Vagina (tissue), 2 donors: ENCODE data around the gene CEBPG. TPM values are rescaled to one million over a fixed set of nuclear protein-coding genes. Genes with fewer than 3 reads are reported as not detected.
A peak's percentile ranks its signal among the peaks of the same experiment; 100 is the strongest.

Source experiments
- DNase-seq, 2 donors: peaks; one replicate each; pipeline ENCODE4 v3.0.0-alpha.2; 2017; ENCODE audit errors: extremely low spot score in 2 of 2
- H3K27ac ChIP-seq: fragments of 200-600 bp; sonication (generic); one replicate; pipeline ENCODE4 v1.5.1; 2019
- H3K27me3 ChIP-seq: fragments of 200-600 bp; sonication (generic); one replicate; pipeline ENCODE4 v1.5.1; 2019
- H3K36me3 ChIP-seq, 2 donors: fragments of 200-600 bp; sonication (generic); one replicate each; pipeline ENCODE4 v1.5.1; 2017 to 2019
- H3K4me1 ChIP-seq: fragments of 200-600 bp; sonication (generic); one replicate; pipeline ENCODE4 v1.5.1; 2019
- H3K4me3 ChIP-seq, 2 donors: fragments of 200-600 bp; sonication (generic); 1 replicate in 1 of 2; 2 replicates in 1 of 2; pipeline ENCODE4 v1.5.1; 2016 to 2019
- H3K9me3 ChIP-seq: fragments of 200-600 bp; sonication (generic); one replicate; pipeline ENCODE4 v1.5.1; 2019
- CTCF ChIP-seq, 3 experiments: fragments of 450-650 bp in 2 of 3; fragments of 200-600 bp in 1 of 3; sonication (generic) in 1 of 3; IDR thresholded peaks; one replicate each; pipeline ENCODE4 v1.5.1; 2017 to 2019; ENCODE audit warnings: antibody characterized with exemption in 3 of 3, mild to moderate bottlenecking in 2 of 3, moderate library complexity in 2 of 3
- POLR2A ChIP-seq, 2 donors: fragments of 450-650 bp; IDR thresholded peaks; one replicate each; pipeline ENCODE4 v1.6.1; 2017; ENCODE audit warnings: antibody characterized with exemption in 2 of 2, mild to moderate bottlenecking in 2 of 2, moderate library complexity in 2 of 2
- POLR2AphosphoS5 ChIP-seq, 2 donors: sonication (generic); formaldehyde crosslinking; IDR thresholded peaks; one replicate each; pipeline ENCODE4 v1.9.0; 2017; ENCODE audit warnings: antibody characterized with exemption in 2 of 2, mild to moderate bottlenecking in 2 of 2, low read depth in 1 of 2; ENCODE audit not compliant: insufficient read depth in 1 of 2
- intact Hi-C: fragments of 100-400 bp; cut with DNase I; formaldehyde crosslinking; loops from one replicate; pipeline ENCODE4 v1.15.1; 2023
- total RNA-seq: library from RNA; depleted of rRNA; stranded (reverse); fragments of >200 nt; gene quantifications from one replicate; pipeline ENCODE4 v1.2.3, GENCODE V29; 2016

Gene CEBPG
- total RNA-seq, 1 donor from 2014 or later = 20.9 TPM

GRCh38 chr19:33387351-33388230, 14.1 kb downstream of the CEBPG start:
- Histone ChIP-seq H3K27me3 (no peaks in the 10 kb centered on the region), H3K36me3 (peaks cover 0 to 10% of the 10 kb centered on the region in 2 donors), H3K9me3 (no peaks in the 10 kb centered on the region), H3K4me3 (no peak overlapping the region), H3K4me1 (peaks cover 52% of the 10 kb centered on the region), H3K27ac (no peak overlapping the region)
- TF ChIP-seq POLR2AphosphoS5 (IDR thresholded peaks at IDR 0.05; ENCODE audit: insufficient read depth in 1 of 2, low read depth in 1 of 2) (no peak), POLR2A (IDR thresholded peaks at IDR 0.05) (no peak), CTCF (IDR thresholded peaks at IDR 0.05) (no peak)
- DNase-seq = no peak
- intact Hi-C loops = loop anchor here (5.0 kb wide), 1 partner anchor 85 kb away; the partner anchor contains the start of gene CEBPA

GRCh38 chr19:33388231-33388724, 14.8 kb downstream of the CEBPG start:
- DNase-seq = no peak
- TF ChIP-seq POLR2A (IDR thresholded peaks at IDR 0.05) (no peak), CTCF (IDR thresholded peaks at IDR 0.05) (no peak), POLR2AphosphoS5 (IDR thresholded peaks at IDR 0.05; ENCODE audit: insufficient read depth in 1 of 2, low read depth in 1 of 2) (peak in 1 of 2 donors; percentile 11)
- Histone ChIP-seq H3K4me3 (no peak overlapping the region), H3K36me3 (peaks cover 0 to 10% of the 10 kb centered on the region in 2 donors), H3K4me1 (peaks cover 57% of the 10 kb centered on the region), H3K27me3 (no peaks in the 10 kb centered on the region), H3K27ac (peak overlapping the region; percentile 69), H3K9me3 (no peaks in the 10 kb centered on the region)
- intact Hi-C loops = loop anchor here (5.0 kb wide), 1 partner anchor 86 kb away; the partner anchor contains the start of gene CEBPA

- intact Hi-C loops = loop anchor here (5.0 kb wide), 1 partner anchor 87 kb away; the partner anchor contains the start of gene CEBPA
- Histone ChIP-seq H3K4me3 (no peak overlapping the region), H3K9me3 (no peaks in the 10 kb centered on the region), H3K36me3 (peaks cover 0 to 10% of the 10 kb centered on the region in 2 donors), H3K27me3 (no peaks in the 10 kb centered on the region), H3K27ac (peak overlapping the region; percentile 69), H3K4me1 (peaks cover 63% of the 10 kb centered on the region)
- TF ChIP-seq CTCF (IDR thresholded peaks at IDR 0.05) = no peak
- no peak for TF ChIP-seq POLR2A (IDR thresholded peaks at IDR 0.05)
- no peak for TF ChIP-seq POLR2AphosphoS5 (IDR thresholded peaks at IDR 0.05; ENCODE audit: insufficient read depth in 1 of 2, low read depth in 1 of 2)
- no peak for DNase-seq
These were observed 15.4 kb downstream of the CEBPG start for GRCh38 chr19:33388725-33389420.

- TF ChIP-seq CTCF (IDR thresholded peaks at IDR 0.05) = no peak
- no peak for TF ChIP-seq POLR2AphosphoS5 (IDR thresholded peaks at IDR 0.05; ENCODE audit: insufficient read depth in 1 of 2, low read depth in 1 of 2)
- TF ChIP-seq POLR2A (IDR thresholded peaks at IDR 0.05) = no peak
- Histone ChIP-seq H3K4me1 (peaks cover 70% of the 10 kb centered on the region), H3K4me3 (no peak overlapping the region), H3K27ac (peak overlapping the region; percentile 69), H3K9me3 (no peaks in the 10 kb centered on the region), H3K27me3 (no peaks in the 10 kb centered on the region), H3K36me3 (peaks cover 0 to 10% of the 10 kb centered on the region in 2 donors)
- intact Hi-C loops = loop anchor here (5.0 kb wide), 1 partner anchor 87 kb away; the partner anchor contains the start of gene CEBPA
- DNase-seq = no peak
These were observed 16.1 kb downstream of the CEBPG start for GRCh38 chr19:33389421-33390100.
